ENCODE data around the gene NXF1. TPM values are rescaled to one million over a fixed set of nuclear protein-coding genes. Genes with fewer than 3 reads are reported as not detected.
A peak's percentile ranks its signal among the peaks of the same experiment; 100 is the strongest.

NXF1 gene
- total and polyA plus RNA-seq, 2 of the 13 experiments (the other 11 are each of a cell fraction or from before 2014, with no cell fraction given), result 30.4 to 30.9 TPM

DNA sequence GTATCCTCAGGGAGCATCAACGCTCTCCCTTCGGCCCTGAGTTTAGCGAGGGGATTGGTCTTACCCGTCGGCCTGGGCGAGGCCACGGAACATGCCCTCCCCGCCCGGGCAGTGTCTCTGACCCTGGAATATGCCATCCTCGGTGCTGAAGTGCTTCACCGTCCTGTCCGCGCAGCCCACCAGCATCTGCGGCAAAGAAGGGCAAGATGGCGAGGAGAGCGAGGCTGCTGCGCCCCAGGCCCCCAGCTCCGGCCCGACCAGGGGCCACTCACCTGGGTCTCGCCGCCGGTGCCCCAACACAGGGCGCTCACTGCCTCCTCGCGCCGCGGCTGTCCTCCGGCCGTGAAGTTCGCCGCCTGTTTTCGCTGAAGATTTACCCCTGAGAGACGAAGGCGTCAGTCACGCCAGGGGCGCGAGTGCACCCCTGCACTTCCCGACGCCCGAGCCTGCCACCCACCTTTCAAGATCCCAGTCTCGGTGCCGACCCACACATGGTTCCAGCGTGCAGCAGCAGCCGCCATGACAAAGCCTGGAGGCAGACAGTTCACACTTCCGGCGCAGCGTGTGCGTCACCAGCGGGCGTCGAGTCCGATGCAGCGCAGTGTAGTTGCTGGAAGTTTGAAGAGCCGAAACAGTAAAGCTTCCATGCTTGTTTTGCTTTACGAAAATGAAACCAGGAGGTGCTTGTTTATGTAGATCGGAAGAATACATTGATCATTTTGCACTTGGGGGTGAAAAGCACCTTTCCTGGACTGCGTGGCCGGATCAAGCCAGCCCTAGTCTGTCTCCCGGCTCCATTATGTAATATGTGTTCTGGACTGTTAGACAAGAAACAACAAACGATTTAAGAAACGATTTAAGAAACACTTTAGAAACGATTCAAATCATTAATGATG is 34.1 kb upstream of the NXF1 start, which contains the start of gene WDR74 (continued):
- TF ChIP-seq, protein P1, sequence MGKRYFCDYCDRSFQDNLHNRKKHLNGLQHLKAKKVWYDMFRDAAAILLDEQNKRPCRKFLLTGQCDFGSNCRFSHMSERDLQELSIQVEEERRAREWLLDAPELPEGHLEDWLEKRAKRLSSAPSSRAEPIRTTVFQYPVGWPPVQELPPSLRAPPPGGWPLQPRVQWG (CRISPR knock-in tag; IDR thresholded peaks at IDR 0.05; ENCODE audit: borderline replicate concordance, low read depth), result no peak
- TF ChIP-seq ISL2 (CRISPR knock-in tag; IDR thresholded peaks at IDR 0.05), result peak; percentile 69
- TF ChIP-seq, protein P2, sequence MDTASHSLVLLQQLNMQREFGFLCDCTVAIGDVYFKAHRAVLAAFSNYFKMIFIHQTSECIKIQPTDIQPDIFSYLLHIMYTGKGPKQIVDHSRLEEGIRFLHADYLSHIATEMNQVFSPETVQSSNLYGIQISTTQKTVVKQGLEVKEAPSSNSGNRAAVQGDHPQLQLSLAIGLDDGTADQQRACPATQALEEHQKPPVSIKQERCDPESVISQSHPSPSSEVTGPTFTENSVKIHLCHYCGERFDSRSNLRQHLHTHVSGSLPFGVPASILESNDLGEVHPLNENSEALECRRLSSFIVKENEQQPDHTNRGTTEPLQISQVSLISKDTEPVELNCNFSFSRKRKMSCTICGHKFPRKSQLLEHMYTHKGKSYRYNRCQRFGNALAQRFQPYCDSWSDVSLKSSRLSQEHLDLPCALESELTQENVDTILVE (CRISPR knock-in tag; IDR thresholded peaks at IDR 0.05), result no peak
- TF ChIP-seq ZNF850 (CRISPR knock-in tag; conservative IDR thresholded peaks at IDR 0.05), result no peak
- TF ChIP-seq ZBTB14 (CRISPR knock-in tag; IDR thresholded peaks at IDR 0.05), result no peak
- TF ChIP-seq ZNF703 (CRISPR knock-in tag; IDR thresholded peaks at IDR 0.05; ENCODE audit: borderline replicate concordance), result no peak
- TF ChIP-seq TRIM24 (CRISPR knock-in tag; IDR thresholded peaks at IDR 0.05), result no peak
- TF ChIP-seq SP2 (CRISPR knock-in tag; IDR thresholded peaks at IDR 0.05), result peak; percentile 73
- peak; percentile 57 for TF ChIP-seq PHF5A (CRISPR knock-in tag; IDR thresholded peaks at IDR 0.05; ENCODE audit: low read depth, unreplicated experiment)
- peak; percentile 42; the same call in 1 of the 2 replicates for TF ChIP-seq SKIL (CRISPR knock-in tag; IDR thresholded peaks at IDR 0.05; ENCODE audit: borderline replicate concordance)
- no peak for TF ChIP-seq SMARCC2 (IDR thresholded peaks at IDR 0.05)
- TF ChIP-seq ZMAT3 (CRISPR knock-in tag; conservative IDR thresholded peaks at IDR 0.05), result peak; percentile 30; the same call in 1 of the 2 replicates
- TF ChIP-seq ZSCAN12 (CRISPR knock-in tag; IDR thresholded peaks at IDR 0.05), result no peak
- peak; percentile 97 for TF ChIP-seq YY1 (IDR thresholded peaks at IDR 0.05; ENCODE audit: insufficient read depth, insufficient replicate concordance, low read depth, low read length)
- TF ChIP-seq ZBTB7B (CRISPR knock-in tag; IDR thresholded peaks at IDR 0.05), result peak; percentile 44; the same call in 1 of the 2 replicates
- TF ChIP-seq KDM3A (CRISPR knock-in tag; IDR thresholded peaks at IDR 0.05; ENCODE audit: low read depth), result 0 out of 2 replicates have a peak, but pooled peaks have one; percentile 67
- TF ChIP-seq FOXO1 (CRISPR knock-in tag; IDR thresholded peaks at IDR 0.05), result peak; percentile 63; the same call in 1 of the 2 replicates
- TF ChIP-seq NR2F6 (IDR thresholded peaks at IDR 0.05), result no peak
- peak; percentile 63; the same call in 1 of the 2 replicates for TF ChIP-seq NR2F6 (CRISPR knock-in tag; IDR thresholded peaks at IDR 0.05)
- TF ChIP-seq, protein P3, sequence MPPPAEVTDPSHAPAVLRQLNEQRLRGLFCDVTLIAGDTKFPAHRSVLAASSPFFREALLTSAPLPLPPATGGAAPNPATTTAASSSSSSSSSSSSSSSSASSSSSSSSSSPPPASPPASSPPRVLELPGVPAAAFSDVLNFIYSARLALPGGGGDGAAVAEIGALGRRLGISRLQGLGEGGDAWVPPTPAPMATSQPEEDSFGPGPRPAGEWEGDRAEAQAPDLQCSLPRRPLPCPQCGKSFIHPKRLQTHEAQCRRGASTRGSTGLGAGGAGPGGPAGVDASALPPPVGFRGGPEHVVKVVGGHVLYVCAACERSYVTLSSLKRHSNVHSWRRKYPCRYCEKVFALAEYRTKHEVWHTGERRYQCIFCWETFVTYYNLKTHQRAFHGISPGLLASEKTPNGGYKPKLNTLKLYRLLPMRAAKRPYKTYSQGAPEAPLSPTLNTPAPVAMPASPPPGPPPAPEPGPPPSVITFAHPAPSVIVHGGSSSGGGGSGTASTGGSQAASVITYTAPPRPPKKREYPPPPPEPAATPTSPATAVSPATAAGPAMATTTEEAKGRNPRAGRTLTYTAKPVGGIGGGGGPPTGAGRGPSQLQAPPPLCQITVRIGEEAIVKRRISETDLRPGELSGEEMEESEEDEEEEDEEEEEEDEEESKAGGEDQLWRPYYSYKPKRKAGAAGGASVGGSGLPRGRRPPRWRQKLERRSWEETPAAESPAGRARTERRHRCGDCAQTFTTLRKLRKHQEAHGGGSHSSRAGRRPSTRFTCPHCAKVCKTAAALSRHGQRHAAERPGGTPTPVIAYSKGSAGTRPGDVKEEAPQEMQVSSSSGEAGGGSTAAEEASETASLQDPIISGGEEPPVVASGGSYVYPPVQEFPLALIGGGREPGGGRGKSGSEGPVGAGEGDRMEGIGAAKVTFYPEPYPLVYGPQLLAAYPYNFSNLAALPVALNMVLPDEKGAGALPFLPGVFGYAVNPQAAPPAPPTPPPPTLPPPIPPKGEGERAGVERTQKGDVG (CRISPR knock-in tag; IDR thresholded peaks at IDR 0.05; ENCODE audit: borderline replicate concordance), result 0 out of 2 replicates have a peak, but pooled peaks have one; percentile 39
- TF ChIP-seq ZNF337 (CRISPR knock-in tag; IDR thresholded peaks at IDR 0.05; ENCODE audit: borderline replicate concordance, low read depth), result no peak
